GM19324 (cell line): ENCODE data around the gene ETNPPL.

ENCODE experiments used
- ATAC-seq: cut with Tn5 transposase; IDR thresholded peaks from one replicate; pipeline ENCODE4 v1.9.1; 2021; ENCODE audit warnings: mild to moderate bottlenecking, moderate library complexity; ENCODE audit not compliant: unreplicated experiment, low FRiP score

Gene ETNPPL

DNA sequence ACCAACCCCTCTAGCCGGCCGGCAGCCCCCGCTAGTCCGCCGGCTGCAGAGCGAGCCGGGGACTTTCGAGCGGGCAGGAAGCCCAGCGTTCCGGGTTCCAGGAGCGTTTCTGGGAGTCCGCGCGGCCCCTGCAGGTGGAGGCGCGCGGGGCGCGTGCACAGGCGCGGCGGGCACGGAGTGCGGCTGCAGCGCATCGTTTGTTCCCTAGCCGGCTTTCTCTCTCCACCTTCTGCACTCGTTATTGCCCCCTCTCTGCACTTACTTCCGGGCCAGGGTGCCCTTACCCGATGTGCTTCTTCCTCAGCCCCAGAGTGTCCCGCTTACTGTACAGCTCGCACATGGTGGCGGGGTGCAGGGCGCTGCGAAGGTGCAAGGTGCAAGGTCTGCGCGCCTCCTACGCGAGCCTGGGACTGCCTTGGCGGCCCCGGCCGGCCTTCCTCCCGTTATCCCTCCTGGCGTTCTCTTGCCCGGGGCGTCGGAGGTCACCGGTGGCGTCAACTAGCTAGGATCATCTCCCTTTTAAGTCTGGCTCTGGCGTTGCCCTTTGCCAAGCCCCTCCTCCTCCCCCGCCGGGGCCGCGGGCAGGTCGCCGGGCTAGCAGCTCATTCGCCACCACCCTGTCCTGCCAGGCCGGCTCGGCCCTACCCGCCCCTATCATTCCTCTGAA, at the start of gene ETNPPL:
Gene ETNPPL (minus strand): TSS at position 495 of the 667 bp plus-strand sequence. CDS start 155 bp downstream, at position 340.
- ATAC-seq, result no peak

DNA sequence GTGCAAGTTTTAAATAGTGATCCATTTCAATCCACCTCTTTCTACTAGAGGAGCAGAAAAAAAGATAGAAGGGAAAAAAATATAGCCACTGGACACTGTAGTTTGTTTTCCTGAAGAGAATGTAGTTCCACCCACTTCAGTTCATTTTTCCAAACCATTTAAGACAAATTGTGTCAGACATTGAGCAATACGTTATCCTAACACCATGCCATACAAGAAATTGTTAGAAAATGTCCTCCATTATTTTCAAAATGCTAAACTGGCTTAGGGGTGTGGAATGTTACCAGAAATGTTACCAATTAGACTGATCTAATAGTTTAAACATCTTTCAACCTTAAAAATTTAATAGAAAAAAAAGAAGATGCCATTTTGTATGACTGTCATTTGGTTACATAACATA, 48.6 kb upstream of the ETNPPL start:
- ATAC-seq, result no peak

- no peak for ATAC-seq
Observed at GRCh38 chr4:108810087-108810486, 47.2 kb upstream of the ETNPPL start.

GRCh38 chr4:108804648-108805273, 41.9 kb upstream of the ETNPPL start:
- no peak for ATAC-seq

DNA sequence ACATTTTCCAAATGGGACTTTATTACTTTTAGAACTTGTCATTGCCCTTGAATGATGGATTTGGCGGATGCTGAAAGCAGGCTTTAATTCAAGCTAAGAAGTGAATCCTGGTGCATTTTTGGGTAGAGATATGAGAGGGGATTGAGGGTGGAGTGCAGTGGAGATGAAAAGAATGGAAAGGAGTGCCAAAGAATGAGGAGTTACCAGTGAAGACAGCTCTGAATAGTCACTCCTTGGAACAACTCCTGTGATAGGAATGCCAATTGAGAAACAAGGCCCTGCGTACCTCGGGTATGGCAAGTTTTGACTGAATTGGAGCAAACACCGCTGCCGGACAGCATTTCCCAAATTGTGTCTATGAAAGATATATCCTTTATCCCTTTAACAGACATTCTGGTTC, 36.5 kb upstream of the ETNPPL start:
- ATAC-seq, result no peak

DNA sequence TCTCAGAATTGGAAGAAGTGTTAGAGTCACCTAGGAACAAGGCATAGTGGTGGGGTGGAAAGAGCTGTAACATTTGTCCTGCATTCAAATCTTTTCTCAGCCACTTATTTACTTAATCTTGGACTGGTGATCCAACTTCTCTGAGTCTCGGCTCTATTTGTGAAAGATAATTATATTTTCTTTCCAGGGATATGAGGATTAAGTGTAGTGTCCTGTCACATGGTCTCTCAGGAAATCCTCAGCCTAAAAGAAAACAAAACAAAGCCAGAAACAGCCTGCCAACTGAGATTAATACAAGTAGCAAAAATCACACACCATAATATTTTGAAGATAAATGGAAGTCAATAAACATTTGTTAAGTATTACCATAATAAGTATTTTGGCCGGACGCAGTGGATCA, 33.3 kb upstream of the ETNPPL start:
- ATAC-seq, result no peak

GRCh38 chr4:108795733-108796132, 32.9 kb upstream of the ETNPPL start:
- no peak for ATAC-seq

GRCh38 chr4:108794136-108794535, 31.3 kb upstream of the ETNPPL start:
- no peak for ATAC-seq

- no peak for ATAC-seq
Observed at GRCh38 chr4:108793415-108793814, 30.6 kb upstream of the ETNPPL start.

GRCh38 chr4:108788731-108789130, 25.9 kb upstream of the ETNPPL start:
- ATAC-seq, result no peak

DNA sequence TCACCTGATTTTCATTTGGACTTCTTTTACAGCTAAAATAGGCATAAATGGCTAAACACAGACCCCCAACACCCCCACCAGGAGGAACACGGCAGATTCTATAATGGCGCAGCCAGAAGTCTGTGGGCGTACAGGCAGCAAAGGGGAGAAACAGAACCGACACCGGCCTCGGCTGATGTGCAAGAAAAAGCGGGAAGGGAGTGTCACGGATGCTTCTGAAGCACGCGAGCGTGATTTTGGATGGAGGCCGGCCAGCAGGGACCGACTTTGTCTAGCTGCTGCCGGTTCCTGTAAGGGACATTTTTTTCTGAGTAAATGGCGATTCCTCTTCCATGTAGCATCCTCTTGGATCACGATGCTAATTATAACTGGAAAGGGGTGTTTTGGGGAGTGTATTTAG, 24.9 kb upstream of the ETNPPL start:
- ATAC-seq, result no peak

DNA sequence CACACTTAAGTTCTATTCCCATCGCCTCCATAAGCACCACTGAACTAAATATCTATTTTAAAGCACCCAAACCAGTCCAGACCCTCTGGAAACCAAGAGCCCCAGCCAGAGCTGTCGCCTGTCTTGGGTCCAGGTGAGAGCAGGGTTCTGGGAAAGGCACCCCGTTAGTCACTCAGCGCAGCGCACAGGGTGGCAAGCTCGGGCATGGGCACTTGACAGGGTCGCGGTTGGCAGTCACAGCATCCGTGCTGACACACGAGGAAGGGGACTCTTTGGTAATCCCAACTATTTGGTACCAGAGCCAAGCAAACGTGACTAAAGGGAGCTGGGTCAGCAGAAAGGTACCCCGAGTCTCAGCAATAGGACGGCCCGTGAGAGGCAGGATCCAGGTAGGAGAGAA, 24.3 kb upstream of the ETNPPL start:
- no peak for ATAC-seq

DNA sequence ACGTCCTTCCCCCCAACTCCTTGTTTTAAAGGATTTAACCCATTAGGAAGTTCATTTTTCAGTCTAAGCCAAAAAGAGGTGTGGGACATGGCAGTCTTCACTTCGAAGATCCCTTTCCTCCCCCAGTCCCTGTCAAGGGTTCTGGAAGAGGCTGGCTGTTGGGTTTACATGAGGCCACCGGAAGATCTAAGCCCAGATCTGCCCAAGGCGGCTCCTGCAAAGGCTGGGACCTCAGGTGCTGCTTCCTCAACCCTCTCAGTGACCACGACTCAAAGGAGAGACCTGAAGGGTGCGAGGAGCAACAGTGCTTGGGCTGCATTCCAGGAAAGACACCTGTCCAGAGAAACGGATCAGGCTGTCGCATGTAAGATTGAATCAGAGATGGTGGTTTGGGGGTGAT, 23.5 kb upstream of the ETNPPL start:
- no peak for ATAC-seq

GRCh38 chr4:108783665-108784463, 21.0 kb upstream of the ETNPPL start:
- no peak for ATAC-seq

- ATAC-seq, result no peak
Observed at GRCh38 chr4:108779958-108780357, 17.1 kb upstream of the ETNPPL start.

DNA sequence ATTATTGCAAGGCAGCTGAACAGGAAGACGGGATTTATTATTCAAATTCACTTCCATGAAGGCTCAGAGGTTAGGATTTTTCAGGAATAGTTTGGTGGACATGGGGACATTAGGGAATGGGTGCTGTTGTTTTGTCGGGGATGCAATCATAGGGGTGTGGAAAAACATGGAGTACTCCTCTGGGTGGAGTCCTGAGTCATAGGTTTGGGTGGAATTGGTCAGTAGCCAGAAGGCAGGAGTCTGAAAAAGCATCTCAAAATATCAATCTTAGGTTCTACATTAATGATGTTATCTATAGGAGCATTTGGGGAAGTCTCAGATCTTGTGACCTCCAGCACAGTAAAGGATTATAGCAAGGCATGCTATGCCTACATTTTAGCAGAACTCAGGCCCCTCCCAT, 14.5 kb upstream of the ETNPPL start:
- no peak for ATAC-seq

DNA sequence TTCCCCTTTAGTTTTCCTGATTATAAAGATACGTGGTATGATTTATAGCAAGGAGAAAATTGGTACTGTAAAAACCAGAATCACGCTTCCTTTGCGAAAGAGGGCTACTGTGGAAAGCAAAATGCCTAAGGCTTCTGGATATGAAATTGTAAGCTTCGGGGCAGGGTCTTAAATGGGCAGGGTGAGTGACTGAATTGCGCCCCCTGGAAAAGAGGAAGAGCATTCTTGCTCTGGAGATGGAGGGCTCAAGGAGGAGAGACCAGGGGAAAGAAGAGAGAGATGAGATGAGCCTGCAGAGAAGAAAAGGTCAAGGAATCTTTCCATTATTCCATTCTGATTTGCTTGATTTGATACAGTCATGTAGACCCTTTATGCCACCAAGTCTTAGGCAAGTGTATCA, 13.1 kb upstream of the ETNPPL start:
- ATAC-seq, result no peak

GRCh38 chr4:108774809-108775530, 12.1 kb upstream of the ETNPPL start:
- ATAC-seq, result no peak

DNA sequence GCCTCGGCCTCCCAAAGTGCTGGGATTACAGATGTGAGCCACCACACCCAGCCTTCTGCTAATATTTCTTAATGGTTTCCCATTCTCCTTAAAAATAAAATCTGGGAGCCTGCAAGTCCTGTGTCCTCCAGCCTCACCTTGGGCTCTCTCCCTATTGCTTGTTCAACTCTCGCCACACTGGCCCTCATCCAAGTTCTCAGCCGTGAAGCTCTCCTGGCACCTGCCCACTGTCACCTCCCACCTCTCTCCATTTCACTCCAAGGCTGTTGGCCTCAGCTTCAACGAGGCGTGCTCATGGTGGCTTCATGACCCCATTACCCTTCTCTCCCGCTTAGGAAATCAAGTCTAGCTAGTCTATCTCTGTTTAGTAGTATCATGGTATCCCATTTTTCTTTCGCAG, 9.5 kb upstream of the ETNPPL start:
- no peak for ATAC-seq

DNA sequence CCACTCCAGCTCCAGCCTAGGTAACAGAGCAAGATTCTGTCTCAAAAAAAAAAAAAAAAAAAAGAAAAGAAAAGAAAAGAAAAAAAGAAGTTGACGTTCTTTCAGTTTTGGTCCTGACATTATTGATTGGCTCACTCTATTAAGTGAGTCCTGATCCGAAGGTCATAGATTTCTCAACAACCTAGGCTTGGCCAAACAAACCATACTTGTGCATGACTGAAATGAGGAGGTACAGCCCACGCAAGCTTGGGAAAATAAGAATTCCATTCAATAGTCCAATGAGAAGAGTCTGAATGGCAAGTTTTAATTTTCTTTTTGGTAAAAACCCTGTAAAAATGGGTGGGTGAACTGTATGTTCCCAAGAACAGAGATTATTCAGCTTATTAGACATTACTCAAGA, 3.2 kb upstream of the ETNPPL start:
- ATAC-seq, result no peak

- ATAC-seq, result no peak
Observed at GRCh38 chr4:108763986-108764385, 1.1 kb upstream of the ETNPPL start.
